TTC549 (cell line): ENCODE data around the gene CDC42EP5.
"Not testable (repeated sequence)": the region's sequence is repeated elsewhere in the genome, so short reads cannot be mapped to it uniquely, and the experiment has no call there.

Experiments
- FAIRE-seq: peaks from 2 replicates; lab custom pipeline; 2012; peaks lifted over from hg19 to GRCh38; lab: Jason Lieb, UNC

CDC42EP5 gene

GRCh38 chr19:54448040-54448773 lies 24.9 kb downstream of the CDC42EP5 start:
- FAIRE-seq, result no peak

- not testable (repeated sequence) for FAIRE-seq
These were observed 26.7 kb downstream of the CDC42EP5 start for GRCh38 chr19:54446349-54446748.

GRCh38 chr19:54444737-54445136 lies 28.4 kb downstream of the CDC42EP5 start:
- FAIRE-seq, result no peak

GRCh38 chr19:54440641-54441040 lies 32.5 kb downstream of the CDC42EP5 start:
- no peak for FAIRE-seq

- no peak for FAIRE-seq
These were observed 33.8 kb downstream of the CDC42EP5 start for GRCh38 chr19:54439174-54439851.

- FAIRE-seq, result no peak
These were observed 36.4 kb downstream of the CDC42EP5 start for GRCh38 chr19:54436628-54437252.

- FAIRE-seq, result no peak
These were observed 37.0 kb downstream of the CDC42EP5 start for GRCh38 chr19:54436031-54436523.

- no peak for FAIRE-seq
These were observed 37.5 kb downstream of the CDC42EP5 start for GRCh38 chr19:54435551-54436016.

GRCh38 chr19:54434873-54435214 lies 38.3 kb downstream of the CDC42EP5 start:
- no peak for FAIRE-seq

GRCh38 chr19:54434112-54434872 lies 38.8 kb downstream of the CDC42EP5 start:
- FAIRE-seq, result no peak

- no peak for FAIRE-seq
These were observed 39.4 kb downstream of the CDC42EP5 start for GRCh38 chr19:54433697-54434096.

- no peak for FAIRE-seq
These were observed 40.9 kb downstream of the CDC42EP5 start for GRCh38 chr19:54432144-54432738.

GRCh38 chr19:54431255-54431838 lies 41.7 kb downstream of the CDC42EP5 start:
- no peak for FAIRE-seq

- FAIRE-seq, result no peak
These were observed 42.5 kb downstream of the CDC42EP5 start for GRCh38 chr19:54430306-54431254.

GRCh38 chr19:54429545-54430227 lies 43.4 kb downstream of the CDC42EP5 start:
- FAIRE-seq, result no peak

GRCh38 chr19:54429176-54429495 lies 44.0 kb downstream of the CDC42EP5 start:
- FAIRE-seq, result no peak

- FAIRE-seq, result no peak
These were observed 44.5 kb downstream of the CDC42EP5 start for GRCh38 chr19:54428323-54429175.

- no peak for FAIRE-seq
These were observed 45.5 kb downstream of the CDC42EP5 start for GRCh38 chr19:54427586-54427985.
